Activated CD8-positive, alpha-beta memory T cell treated with anti-CD3 and anti-CD28 coated beads, Interleukin-2, amount 50 U/mL, for 24 hours (primary cell): ENCODE data around the gene FBXL22.

Source experiments
- DNase-seq: peaks from one replicate; pipeline ENCODE4 v3.0.0-alpha.2; 2020; ENCODE audit errors: extremely low read depth

FBXL22 gene, protein sequence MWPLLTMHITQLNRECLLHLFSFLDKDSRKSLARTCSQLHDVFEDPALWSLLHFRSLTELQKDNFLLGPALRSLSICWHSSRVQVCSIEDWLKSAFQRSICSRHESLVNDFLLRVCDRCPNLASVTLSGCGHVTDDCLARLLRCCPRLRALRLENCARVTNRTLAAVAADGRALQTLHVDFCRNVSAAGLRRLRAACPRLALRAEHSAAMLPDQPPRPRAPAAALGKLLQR

DNA sequence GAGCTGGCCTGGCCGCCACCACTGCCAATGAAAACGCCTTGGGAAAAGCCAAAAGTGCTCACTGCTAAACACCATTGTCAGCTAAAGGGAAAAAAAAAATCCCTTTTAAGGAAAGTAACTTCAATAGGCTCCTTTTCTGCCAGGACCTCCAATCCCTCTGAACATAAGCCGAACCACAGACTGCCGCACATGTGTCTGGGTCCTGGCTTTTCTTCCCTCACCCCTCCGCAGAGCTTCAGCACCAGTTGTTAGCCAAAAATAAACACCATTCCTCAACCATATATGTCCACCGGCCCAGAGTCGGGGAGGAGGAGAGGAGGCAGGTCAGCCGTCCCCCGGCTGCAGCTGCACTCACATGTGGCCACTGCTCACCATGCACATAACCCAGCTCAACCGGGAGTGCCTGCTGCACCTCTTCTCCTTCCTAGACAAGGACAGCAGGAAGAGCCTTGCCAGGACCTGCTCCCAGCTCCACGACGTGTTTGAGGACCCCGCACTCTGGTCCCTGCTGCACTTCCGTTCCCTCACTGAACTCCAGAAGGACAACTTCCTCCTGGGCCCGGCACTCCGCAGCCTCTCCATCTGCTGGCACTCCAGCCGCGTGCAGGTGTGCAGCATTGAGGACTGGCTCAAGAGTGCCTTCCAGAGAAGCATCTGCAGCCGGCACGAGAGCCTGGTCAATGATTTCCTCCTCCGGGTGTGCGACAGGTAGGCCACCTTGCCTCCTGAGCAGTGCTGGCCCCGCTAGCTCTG lies at the start of gene FBXL22:
Gene FBXL22 (plus strand): TSS at position 350 of the 753 bp plus-strand sequence. CDS start 6 bp downstream, at position 356.
- DNase-seq = no peak

DNA sequence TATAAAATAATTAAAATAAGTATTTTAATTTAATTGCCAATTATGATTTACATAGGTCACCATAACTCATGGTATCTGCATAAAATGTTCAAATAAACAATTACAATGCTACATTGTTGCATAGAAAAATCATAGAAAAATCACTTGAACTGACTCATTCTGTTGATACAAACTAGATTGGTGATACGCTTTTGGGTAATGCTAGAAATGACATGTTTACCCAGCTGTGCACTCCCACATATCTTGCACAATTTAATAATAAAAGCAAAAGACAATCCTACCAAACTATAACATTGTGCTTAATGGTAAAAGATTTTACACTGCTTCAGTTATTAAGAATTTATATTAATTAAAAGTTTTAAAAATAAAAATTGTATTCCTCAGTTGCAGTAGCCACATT lies 45.8 kb upstream of the FBXL22 start:
- no peak for DNase-seq

DNA sequence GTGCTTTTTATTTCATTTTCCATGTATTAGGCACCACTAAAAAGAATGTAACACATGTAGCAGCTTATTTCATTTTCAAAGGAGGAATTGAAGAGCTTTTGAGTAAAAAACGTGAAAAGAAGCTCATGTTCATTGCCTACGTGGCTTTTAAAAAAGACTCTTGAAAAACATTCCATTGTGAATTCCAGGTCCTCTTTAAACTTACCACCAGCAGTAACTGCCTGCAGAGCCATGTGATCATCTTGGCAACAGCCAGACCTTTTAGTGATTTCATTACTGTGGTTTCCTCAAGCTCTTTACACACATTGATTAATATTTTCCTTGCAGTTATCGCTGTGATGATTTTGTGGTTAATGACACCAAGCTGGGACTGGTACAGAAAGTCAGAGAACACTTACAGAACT lies 43.8 kb upstream of the FBXL22 start:
- no peak for DNase-seq

DNA sequence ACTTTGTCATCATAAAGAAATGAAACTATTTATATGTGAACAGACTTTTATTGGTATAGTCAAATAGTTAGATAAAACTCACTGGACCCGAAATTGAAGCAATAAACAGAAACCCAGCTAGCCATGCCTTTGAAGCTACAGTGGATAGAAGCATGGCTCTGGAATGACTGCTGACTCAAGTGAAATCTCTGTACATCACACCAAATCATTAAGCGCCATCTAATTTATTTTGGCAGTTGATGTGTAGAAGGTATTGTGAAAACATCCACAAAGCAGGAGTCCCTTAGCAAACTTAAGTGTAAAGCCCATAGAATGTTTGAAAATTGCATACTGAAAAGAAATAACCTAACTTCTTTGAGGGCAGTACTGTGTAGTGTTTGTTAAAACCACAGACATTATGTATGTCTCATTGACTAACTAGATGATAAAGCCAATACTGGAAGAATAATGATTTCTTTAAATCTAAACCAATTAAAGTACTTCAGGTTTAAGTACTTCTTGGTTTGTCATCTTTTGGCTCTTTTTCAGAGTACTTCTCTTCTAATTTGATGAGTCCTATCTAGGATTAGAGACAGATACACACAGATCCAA lies 42.8 kb upstream of the FBXL22 start:
- DNase-seq = no peak

DNA sequence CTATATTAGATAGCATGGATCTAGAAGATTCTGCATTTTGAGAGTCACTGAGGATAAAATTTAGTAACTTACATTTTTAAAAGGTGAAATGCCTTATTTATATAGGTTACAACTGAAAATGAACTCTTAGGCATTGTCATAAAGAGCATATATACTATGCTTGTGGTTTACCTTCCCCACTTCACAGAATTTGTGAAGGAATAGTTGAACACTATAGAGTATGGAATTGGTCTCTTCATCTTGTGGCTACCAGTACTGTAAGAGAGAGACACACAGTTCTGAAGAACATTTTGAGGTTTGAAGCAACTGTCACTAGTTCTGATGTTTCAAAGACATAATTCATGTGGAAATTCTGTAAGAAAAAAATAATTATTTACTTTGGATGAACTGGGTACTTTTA lies 41.7 kb upstream of the FBXL22 start:
- DNase-seq = no peak

DNA sequence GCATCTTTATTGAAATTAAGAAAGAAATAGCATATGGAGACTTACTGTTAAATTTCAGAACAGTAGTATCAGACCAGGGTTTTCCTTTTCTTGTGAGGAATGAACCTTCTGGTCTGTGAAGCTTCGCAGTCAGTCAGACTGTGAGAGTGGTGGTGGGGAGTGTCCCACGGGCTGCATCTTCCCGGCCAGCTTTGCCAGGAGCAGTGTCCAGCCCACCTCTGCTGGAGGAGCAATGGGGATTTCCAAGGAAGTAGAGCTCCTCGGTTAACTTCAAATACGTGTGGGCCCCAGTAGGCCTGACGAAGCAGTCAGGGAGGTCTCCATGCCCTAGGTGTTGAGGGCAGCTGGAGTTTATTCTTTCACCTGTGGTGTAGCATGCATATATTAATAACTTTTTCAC lies 40.9 kb upstream of the FBXL22 start:
- no peak for DNase-seq

DNA sequence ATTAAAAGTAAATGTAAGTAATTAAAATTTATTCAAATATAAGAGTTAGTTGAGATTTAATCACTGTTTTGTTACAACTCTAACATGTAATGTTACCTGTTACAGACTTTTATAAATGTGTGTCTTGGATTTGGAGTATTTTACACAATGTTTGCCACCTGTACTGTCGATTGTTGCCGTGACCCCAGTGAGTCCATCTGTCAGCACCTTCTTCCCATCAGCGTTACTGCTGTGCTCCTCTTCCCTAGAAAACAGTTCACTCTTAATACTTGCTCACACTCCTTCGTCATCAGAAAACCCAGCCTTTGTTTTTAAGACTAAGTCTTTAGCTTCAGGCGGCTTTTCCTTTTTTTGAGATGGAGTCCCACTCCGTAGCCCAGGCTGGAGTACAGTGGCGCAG lies 40.5 kb upstream of the FBXL22 start:
- DNase-seq = no peak

DNA sequence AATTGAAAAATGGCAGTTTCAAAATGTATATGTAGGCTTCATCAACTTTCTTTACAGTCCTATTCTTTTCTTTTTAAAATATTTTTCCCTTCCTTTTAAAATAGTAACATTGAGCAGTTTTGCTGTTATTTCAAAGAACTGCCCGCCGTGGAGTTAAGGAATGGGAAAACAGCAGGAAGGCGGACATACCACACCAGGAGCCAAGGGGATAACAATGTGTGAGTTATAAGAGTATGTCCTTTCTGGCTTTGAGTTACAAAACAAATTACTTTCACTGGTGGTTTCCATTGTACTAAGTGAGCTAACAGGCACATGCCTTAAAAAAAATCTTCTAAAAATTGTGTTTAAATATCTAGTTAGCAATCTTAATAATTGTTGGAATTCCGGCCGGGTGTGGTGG lies 37.4 kb upstream of the FBXL22 start:
- DNase-seq = no peak

DNA sequence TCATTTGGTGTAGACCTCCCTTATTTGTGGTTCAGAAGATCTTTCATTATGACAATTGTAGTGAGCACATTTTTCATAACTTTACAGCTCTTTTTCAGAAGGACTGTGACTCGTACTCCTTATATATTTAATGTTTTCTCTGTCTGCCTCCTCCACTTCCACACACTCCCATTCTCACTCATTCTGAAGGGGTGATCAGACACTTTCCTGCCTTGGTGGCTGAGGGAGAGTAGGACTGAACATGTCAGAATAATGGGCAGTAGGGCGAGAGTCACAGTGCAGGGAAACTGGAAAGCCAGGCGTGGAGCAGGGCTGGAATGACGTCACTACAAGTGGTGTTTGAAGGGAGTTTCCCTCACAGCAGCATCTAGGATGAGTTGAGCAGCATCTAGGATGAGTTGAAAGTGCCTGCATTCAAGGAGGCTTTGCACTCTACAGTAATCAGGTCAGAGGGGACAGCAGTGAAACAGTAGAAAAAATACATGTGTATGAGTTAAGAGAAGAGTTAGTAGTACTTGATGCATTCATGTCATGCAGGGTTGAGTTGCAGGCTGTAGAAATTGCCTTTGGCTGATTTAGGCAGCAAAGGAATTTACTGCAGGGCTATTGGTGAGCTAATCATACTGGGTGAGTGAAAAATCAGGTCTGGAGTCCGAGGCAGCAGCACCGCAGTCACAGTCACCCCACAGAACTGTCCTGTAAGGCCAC lies 36.3 kb upstream of the FBXL22 start:
- peak; percentile 17 for DNase-seq

DNA sequence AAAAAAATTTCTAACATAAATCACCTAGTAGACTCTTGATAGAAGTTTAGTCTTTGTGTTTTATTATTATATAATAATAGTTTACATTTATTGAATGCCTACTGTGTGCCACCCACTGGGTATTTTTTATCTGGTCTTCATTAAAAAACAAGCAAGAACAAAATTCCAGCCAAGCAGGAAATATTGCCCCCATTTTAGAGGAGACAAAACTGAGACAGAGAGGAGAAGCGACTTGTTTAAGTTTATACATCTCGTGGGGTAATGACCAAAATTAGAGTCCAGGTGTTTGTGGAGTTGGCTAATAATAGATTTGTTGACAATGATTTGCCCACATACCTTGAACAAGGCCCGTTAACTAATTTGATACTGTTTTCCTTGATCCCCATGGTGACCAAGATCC lies 33.1 kb upstream of the FBXL22 start:
- DNase-seq = no peak

DNA sequence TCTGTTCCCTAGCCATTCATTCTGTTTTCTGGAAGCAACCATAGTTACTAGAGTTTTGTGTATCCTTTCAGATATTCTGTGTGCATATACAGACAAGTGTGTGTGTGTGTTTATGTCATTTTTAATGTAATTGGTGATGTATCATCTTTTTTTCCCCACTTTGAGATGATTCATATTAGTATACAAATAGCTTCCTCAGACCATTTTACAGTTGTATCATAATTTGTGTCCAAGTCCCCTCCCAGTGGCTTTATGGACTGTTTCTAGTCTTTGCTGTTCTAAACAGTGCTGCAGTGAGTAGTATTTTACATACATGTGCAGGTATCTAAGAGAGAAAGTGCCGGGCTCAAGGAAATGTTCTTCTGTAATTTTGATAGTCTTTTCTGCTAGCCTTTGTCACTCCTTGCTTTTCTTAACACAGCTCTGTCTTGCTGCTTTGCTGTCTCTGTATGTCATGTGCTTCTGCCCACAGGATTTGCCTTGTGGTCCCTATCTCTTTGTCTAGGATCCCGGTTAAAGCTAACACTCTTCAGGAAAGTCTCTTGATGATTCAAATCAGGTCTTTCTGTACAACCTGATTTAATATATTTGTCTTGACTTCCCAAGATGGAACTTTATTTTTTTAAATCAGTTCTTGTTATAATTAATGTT lies 31.5 kb upstream of the FBXL22 start:
- no peak for DNase-seq

DNA sequence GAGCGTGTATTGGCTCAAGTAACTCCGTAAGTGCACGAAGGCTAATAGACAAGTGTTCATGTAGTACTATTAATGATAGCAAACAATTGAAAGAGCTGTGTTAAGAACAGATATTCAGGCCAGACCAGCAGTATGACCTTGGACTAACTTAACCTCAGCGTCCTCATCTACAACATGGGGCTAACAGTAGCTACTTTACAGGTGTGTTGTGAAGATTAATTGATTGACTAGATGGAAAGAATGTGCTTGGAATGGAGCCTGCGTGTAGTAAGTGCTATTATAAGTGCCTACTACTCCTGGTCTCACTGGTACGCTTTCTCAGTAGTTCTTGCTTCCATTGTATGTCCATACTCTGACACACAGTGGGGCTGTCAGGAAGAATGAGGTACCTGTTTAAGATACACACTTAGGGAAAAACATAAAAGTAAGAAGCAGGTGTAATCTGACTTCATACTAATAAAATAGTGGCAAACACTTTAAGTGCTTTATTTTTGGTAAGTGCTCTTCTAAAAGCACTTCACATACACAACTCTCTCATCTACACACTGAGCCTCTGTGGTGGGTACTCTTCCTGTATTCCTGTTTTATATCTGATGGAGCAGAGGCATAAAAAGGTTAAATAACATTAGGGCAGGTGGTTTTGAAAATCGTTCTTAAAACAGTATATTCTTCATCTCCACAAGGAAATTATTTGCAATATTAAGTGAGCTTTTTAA lies 24.3 kb upstream of the FBXL22 start:
- no peak for DNase-seq

DNA sequence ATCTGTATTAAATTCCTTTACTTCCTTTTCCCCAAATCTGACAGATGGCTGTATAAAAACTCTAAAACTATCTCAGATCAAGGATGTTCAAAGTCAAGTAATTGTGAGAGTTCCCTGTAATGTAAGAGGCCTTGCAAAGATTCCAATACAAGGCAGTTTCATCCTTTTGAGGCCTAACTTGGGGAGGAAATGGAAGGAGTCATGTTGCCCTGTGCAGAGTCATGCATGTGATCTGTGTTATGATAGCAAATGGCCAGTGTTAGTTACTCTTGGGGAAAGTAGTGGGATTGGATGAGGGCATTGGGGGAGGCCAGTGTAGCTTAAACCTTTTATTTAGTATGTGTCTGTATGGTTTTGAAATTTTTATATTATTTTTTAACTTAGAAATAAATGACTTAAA lies 23.7 kb upstream of the FBXL22 start:
- no peak for DNase-seq

DNA sequence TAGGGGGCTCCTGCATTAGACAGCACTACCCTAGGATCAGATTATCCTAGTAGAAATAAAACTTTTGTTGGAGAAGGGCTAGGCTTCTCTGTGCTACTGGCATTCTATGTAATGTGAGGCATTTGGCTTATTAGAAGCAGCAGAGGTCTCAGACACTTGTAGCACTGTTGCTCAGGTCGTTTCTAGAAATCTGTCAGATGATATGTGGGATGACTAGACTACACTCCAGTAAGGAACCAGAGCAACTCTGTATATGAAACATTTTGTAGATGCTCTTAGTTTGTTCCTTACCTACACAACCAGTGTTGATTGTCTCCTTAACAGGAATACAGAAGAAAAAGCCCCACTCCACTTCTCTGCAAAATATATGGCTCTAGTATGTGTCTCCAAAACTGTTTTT lies 21.9 kb upstream of the FBXL22 start:
- no peak for DNase-seq

DNA sequence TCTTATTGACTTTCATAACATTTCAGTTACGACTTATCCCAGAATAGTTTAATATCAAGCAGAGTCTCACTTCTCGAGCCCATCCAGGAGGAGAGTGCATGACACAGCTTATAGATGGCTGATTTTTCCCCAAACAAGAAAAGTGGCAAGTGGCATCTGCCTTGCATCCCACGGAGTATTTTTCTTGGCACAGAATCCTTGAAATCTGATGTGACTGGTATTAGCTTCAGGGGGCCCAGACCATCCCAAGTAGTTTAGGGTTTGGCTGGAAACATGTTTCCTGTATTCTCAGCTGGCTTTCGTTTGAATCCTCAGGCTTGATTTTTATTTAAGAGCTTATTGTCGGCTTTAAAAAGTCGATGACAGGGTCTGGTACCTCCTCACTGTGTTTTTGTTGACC lies 20.7 kb upstream of the FBXL22 start:
- no peak for DNase-seq

DNA sequence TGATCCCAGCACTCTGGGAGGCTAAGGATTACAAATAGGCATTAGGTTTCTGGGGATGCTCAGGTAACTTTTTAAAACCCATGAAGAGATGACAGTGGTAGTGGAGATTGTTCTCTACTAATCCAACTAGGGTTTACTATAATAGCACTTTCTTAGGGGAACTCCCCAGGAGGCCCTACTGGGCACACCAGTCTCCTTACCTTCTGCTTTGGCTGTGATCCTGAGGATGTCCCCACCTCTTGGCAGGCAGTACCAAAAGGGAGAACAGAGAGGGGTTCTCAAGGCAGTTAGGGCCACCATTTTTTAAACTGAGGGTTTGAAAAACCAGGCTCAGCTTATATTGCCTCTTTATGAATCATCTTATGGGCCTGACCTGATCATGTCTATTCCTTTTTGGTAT lies 15.0 kb upstream of the FBXL22 start:
- no peak for DNase-seq

DNA sequence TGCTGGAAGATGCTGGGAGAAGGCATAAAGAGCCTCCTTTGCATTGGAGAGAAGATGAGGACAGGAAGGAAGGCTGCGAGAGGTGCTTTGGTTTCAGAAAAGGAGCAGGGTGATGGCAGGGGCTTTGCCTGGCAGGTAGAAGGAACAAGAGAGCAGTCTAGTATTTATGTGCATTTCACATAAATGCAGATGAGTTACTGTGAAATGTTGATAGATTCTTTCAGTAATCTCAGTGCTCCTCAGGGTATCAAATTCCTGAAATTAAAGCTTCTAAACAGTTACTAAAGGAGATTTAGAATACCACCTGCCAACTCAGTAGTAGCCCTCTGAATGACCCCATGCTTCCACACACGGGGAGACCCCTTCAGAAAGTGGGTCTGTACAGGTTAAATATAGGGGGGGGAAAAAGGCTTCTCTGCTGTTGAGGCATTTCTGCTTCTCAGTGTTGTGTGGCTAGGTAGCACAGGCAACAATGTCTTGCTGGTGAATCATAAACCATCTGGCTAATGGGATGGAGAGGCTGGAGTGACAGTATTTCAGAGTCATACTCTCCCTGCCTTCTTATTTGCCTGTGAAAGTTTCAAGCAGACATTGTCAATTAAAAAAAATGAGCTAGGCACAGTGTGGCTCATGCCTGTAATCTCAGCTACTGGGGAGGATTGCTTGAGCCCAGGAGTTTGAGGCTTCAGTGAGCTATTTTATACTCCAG lies 14.3 kb upstream of the FBXL22 start:
- no peak for DNase-seq

DNA sequence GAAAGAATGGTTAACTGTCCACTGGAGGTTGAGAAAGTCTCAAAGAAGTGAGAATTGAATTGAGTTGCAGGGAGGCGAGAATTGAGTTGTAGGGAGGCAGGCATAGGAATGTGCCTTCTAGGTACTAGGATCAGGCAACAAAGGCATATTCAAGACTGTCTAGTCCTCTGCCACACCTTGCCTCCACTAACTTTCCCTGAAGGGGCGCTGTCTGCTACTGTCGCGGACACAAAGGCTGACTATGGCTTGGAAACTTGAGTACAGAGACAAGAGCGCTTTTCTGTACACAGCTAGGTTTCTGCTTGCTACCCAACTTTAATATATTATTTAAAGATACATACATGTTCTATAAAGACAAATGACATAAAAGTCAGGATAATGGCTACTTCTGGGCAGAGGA lies 10.4 kb upstream of the FBXL22 start:
- no peak for DNase-seq

DNA sequence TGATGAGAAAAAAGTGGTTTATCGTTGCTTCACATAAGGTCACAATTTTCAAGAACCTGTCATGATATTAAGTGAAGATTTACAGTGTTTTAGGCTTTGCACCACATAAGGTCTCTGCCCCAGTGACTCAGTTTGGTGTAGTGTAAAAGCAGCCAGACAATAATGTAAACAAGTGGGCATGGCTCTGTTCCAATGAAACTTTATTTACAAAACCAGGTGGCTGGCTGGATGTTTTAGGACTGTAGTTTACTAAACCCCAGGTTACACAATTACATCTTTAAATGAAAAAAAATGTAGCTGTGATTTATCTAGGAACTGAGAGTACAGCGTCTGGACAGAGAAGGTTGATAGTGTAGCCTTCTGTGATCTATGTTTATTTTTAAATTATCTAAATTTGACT lies 9.7 kb upstream of the FBXL22 start:
- no peak for DNase-seq

DNA sequence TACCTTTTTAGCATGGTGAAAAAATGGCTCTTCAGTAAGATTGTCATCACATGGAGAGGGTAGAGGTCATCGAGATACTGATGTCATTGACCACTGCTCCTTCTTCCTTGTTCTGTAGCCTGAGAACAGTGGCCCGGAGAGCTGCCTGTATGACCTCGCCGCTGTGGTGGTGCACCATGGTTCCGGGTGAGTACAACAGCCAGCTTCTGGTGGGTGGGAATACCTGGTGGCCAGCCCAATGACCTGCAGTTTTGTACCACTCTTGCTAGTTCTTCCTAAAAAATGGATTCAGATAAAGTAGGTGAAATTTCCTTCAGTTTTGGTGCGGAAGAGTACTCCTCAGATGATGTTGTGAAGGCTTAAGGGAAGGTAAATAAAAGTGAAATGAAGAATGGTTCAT lies 8.4 kb upstream of the FBXL22 start:
- no peak for DNase-seq
